GM18517 (cell line): ENCODE measurements around the gene ADIRF.
"Not testable (repeated sequence)": the region's sequence is repeated elsewhere in the genome, so short reads cannot be mapped to it uniquely, and the experiment has no call there.

ENCODE experiments used
- ATAC-seq: cut with Tn5 transposase; IDR thresholded peaks from one replicate; pipeline ENCODE4 v1.9.1; 2021; ENCODE audit warnings: mild to moderate bottlenecking, moderate library complexity; ENCODE audit not compliant: unreplicated experiment

ADIRF gene

DNA sequence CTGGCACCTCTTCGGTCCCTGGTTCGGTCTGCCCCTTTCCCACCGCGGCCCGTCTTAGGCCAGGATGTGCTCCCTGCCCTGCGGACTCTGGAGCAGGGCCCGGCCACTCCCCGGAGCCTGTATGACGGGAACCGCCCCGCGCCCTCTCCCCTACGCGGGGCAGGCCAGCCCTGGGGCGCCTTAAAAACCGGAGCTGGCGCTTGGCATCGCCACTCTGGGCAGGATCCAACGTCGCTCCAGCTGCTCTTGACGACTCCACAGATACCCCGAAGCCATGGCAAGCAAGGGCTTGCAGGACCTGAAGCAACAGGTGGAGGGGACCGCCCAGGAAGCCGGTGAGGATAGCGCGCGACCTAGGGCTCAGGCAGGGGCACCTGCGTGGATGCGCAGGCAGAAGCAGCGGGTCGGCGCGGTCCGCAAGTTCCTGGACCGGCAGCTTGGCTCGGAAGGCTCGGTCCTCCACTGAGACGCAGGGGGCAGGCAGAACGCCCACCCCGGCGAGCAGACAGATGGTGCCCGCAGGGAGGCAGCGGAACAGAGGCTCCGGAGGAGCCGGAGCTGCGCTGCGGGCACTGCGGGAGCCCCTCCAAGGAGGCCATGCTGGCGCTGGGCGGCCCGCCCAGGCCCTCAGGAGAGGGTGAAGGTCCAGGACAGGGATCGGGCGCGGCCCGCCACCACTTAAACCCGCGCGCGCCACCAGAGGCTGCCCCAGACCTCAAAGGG is at the start of gene ADIRF:
Gene ADIRF (plus strand): TSS at position 212 of the 723 bp plus-strand sequence. CDS start 63 bp downstream, at position 275.
- ATAC-seq: no peak

DNA sequence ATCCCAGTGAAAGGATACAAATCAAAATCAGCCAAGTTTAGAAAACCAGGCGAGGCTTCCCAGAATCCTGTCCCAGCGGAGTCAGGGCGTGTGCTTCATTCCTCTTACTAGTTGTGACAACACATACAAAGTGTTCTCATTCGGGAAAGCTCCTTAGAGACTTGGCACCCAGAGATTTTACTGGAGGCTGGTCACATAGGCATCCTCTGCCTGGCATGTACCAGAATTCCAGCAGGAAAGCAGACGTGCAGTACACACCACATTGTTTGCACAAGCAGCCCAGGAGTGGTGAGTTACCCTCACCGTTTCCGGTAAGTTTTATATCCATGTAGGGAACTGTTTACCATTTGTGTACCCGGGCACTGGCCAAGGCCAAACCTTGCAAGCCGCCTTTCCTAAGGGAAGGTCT is 45.7 kb upstream of the ADIRF start:
- ATAC-seq: no peak

DNA sequence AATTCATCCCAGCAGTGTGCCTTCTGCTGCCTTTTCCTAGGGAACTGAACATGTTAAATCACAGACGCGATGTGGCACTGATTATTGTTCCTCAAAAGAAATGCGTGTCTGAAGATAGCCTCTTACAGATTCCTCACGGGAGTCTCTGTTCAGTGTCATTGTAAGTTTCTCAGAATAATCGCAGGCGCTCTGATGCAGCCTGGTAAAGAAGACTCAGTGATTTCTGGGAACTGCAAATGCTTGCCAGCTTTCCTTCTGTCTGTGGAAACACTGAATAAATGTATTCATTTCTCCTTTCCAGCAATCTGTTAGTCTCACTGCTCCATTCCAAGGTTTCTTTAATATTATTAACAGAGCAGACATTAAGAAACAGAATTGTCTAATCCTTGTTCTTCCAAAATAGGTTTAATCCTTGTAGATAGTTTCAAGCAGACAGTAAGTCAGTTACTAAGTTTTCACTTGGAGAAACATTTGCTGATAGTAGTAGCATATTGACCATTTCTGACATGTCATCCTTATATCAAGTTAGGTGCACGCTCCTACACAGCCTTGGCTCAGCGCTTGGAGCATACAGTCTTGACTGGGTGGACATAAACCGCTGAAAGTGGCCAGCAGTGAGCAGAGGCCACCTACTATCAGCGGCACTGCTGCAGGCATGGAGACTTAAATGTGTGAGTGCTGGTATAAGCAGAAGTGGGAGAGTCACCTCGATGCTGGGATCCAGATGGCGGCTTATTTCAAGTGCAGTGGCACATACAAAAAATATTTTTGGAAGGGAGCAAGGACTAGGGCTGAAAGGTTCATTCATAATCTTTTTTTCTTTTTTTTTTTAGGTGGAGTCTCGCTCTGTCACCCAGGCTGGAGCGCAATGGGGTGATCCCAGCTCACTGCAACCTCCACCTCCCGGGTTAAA is 38.6 kb upstream of the ADIRF start:
- no peak for ATAC-seq

DNA sequence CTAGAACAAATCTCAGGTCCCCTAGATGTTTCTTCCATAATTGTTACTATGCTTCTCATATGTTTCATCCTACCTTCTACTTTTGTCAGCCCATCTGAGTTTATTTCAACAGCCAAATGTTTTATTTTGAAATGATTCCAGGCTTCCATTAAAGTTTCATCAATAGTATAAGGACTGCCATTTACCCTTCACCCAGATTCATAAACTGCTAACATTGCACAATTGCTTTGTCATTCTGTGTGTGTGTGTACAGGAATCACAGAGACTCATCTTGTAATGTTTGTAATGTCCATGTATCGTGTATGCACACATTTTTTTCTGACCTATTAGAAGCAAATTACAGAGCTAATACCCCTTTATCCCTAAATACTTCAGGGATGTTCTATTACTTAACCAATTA is 36.4 kb upstream of the ADIRF start:
- ATAC-seq: no peak

- no peak for ATAC-seq
Measured at GRCh38 chr10:86932674-86933073, 35.6 kb upstream of the ADIRF start.

DNA sequence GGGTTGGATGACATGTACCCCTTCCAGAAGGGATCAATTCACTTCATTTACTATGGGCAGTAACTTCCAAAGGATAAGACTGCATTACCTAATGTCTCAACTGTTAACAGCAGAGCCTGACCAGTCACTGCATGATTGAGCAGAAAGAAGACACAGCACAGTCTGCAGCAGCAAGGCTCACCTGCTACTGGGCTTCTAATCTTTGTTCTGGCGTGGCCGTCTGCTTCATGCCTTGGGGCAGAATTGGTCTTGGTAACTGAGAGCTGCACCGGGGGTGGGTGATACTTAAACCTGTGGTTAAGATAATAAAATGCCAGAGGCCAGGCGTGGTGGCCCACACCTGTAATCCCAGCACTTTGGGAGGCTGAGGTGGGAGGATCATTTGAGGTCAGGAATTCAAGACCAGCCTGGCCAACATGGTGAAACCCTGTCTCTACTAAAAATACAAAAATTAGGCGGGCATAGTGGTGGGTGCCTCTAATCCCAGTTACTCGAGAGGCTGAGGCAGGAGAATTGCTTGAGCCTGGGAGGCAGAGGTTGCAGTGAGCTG is 34.0 kb upstream of the ADIRF start:
- ATAC-seq: not testable (repeated sequence)

DNA sequence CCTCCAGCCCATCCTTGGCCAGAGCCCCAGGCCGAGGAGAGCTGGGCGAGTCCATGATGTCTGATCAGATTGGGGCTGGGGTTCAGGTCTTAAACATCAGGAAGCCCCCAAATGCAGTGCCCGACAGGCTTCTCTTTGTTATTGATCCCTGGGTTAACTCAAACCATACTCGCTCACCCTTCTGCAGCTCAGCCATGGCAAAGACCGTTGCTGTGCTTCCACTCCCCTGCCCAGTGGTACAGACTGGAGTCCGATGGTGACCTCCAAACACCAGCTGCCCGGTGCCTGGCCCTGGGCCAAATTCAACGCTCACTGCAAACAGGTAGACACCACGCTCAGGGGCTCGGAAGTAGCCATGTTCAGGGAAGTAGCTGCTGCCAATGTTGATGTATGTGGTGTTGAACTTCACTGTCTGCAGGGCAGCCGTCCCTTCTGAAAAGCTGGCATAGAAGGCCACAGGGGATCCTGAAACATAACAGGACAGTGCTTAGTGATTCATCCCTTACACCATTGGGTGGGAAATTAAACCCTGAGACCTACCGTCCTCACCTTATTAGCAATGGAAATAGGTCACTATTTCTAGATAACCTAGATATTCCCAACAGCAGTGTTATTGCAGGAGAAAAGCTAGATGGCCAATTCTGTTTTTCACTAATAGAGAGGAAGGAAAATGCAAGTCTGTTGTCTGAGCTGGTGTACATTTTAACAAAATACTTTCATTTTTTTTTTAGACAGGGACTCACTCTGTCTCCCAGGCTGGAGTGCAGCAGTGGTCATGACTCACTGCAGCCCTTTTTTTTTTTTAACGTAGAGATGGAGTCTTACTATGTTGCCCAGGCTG is 31.4 kb upstream of the ADIRF start:
- no peak for ATAC-seq

GRCh38 chr10:86937502-86938154 is 30.7 kb upstream of the ADIRF start:
- no peak for ATAC-seq

- ATAC-seq: no peak
Measured at GRCh38 chr10:86938260-86938659, 30.0 kb upstream of the ADIRF start.

GRCh38 chr10:86940076-86940475 is 28.2 kb upstream of the ADIRF start:
- not testable (repeated sequence) for ATAC-seq

- ATAC-seq: no peak
Measured at GRCh38 chr10:86940677-86941076, 27.6 kb upstream of the ADIRF start.

DNA sequence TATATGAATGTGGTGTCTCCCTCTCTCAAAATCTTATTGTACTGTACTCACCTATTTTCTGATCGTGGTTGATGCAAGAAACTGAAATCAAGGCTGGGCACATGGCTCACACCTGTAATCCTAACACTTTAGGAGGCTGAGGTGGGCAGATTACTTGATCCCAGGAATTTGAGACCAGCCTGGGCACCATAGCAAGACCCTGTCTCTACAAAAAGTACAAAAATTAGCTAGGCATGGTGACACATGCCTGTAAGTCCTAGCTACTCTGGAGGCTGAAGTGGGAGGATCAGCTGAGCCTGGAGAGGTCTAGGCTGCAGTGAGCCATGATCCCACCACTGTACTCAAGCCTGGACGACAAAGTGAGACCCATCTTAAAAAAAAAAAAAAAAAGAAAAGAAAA is 26.9 kb upstream of the ADIRF start:
- no peak for ATAC-seq

GRCh38 chr10:86941991-86942421 is 26.3 kb upstream of the ADIRF start:
- no peak for ATAC-seq

DNA sequence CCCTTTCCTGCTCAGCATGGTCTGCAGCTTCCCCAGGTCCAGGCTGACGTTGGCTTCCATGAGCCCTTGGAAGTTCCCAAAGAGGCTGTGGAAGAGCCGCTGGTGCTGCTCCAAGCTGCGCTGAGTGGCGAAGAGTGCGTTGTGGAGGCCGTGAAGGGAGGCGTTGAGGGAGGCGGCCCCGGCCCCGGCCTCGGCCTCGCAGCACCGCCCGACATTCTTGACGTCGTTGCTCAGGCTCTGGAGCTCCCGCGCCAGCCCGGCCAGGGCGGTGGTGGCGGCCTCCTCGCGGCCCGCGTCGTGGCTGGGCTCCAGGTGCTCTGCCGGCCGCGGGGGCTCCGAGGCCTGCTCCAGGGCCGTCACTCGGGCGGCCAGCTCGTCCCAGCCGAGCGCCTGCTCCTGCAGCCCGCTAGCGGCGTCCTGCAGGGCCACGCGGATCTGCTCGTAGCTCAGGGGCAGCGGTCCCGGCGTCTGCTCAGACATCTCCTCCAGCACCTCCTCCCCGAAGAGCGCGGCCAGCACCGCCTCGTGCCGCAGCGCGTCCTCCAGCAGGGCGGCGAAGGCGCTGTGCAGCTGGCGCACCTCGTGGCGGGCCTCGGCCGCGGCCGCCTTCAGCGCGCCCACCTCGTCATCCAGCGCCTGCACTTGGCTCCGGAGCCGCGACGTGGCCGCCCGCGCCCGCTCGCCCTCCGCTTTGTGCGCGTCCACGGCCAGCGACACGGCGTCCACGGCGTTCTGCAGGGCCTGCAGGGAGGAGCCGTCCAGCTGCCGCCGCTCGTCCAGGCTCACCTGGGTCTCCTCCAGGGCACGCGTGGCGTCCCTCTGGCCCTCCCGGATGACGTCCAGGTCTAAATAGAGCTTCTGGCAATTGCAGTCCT is 25.6 kb upstream of the ADIRF start:
- no peak for ATAC-seq

- no peak for ATAC-seq
Measured at GRCh38 chr10:86943316-86944030, 24.8 kb upstream of the ADIRF start.

- ATAC-seq: no peak
Measured at GRCh38 chr10:86944031-86944419, 24.3 kb upstream of the ADIRF start.

DNA sequence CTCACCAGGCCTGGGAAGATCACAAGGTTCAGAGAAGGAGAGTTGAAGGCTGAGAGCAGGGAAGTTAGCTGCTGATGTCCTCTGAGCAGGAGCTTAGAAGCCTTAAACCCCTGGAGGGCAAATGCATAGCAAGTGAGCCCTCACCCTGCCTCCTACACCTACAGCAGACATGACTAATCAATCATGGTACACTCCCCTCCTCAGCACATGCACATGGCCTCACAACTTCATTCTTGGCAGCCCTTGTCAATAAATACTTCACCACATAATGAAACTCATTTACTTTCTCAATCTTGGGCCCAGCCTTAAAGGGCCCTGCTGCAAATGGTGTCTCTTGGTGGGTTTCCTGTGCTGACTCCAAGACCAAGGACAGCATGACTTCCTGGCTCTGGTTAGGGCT is 23.8 kb upstream of the ADIRF start:
- no peak for ATAC-seq

DNA sequence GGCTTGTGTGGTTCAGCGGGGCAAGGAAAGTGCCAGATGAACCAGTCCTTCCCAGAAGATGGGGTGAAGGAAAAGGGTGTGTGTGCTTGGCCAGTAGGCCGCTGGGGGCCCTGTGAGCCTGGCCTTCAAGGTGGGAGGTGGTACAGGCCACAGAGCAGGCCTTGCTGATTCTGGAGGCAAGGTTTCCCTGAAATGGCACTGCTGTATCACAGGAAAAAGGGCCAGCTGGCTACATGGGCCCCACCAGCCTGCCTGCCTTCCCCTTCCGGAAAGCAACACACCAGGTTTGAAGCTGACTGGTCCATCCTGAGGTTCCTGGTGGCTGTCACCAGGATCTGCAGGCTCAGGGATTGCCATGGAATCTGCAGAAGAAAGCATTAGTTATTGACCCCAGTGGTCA is 23.4 kb upstream of the ADIRF start:
- ATAC-seq: no peak
